GM18517 (cell line): ENCODE data around the gene ENTPD3.

Source experiments
- ATAC-seq: cut with Tn5 transposase; IDR thresholded peaks from one replicate; pipeline ENCODE4 v1.9.1; 2021; ENCODE audit warnings: mild to moderate bottlenecking, moderate library complexity; ENCODE audit not compliant: unreplicated experiment

ENTPD3 gene

GRCh38 chr3:40404591-40405198 lies 17.7 kb downstream of the ENTPD3 start:
- no peak for ATAC-seq

GRCh38 chr3:40407007-40407406 lies 20.0 kb downstream of the ENTPD3 start:
- ATAC-seq = no peak

- ATAC-seq = no peak
These were observed 20.6 kb downstream of the ENTPD3 start for GRCh38 chr3:40407611-40408010.

GRCh38 chr3:40414270-40414669 lies 27.3 kb downstream of the ENTPD3 start:
- ATAC-seq = no peak

- no peak for ATAC-seq
These were observed 31.0 kb downstream of the ENTPD3 start for GRCh38 chr3:40417845-40418543.

- ATAC-seq = no peak
These were observed 35.9 kb downstream of the ENTPD3 start for GRCh38 chr3:40422861-40423260.

GRCh38 chr3:40427045-40427669 lies 40.2 kb downstream of the ENTPD3 start:
- ATAC-seq = no peak

GRCh38 chr3:40432793-40433192 lies 45.8 kb downstream of the ENTPD3 start:
- no peak for ATAC-seq

- ATAC-seq = no peak
These were observed 50.9 kb downstream of the ENTPD3 start for GRCh38 chr3:40437889-40438288.

GRCh38 chr3:40445062-40445461 lies 58.1 kb downstream of the ENTPD3 start:
- ATAC-seq = no peak

GRCh38 chr3:40445880-40446279 lies 58.9 kb downstream of the ENTPD3 start:
- no peak for ATAC-seq

GRCh38 chr3:40450438-40450837 lies 63.5 kb downstream of the ENTPD3 start:
- no peak for ATAC-seq

GRCh38 chr3:40451551-40451950 lies 64.6 kb downstream of the ENTPD3 start:
- no peak for ATAC-seq

- no peak for ATAC-seq
These were observed 65.1 kb downstream of the ENTPD3 start for GRCh38 chr3:40452057-40452456.

- no peak for ATAC-seq
These were observed 65.5 kb downstream of the ENTPD3 start for GRCh38 chr3:40452562-40452875.

GRCh38 chr3:40452876-40453730 lies 66.1 kb downstream of the ENTPD3 start:
- ATAC-seq = peak; percentile 95

- ATAC-seq = no peak
These were observed 66.9 kb downstream of the ENTPD3 start for GRCh38 chr3:40453933-40454332.

GRCh38 chr3:40455328-40455727 lies 68.3 kb downstream of the ENTPD3 start:
- no peak for ATAC-seq

- ATAC-seq = no peak
These were observed 69.4 kb downstream of the ENTPD3 start for GRCh38 chr3:40456279-40456939.

- ATAC-seq = peak; percentile 61
These were observed 70.2 kb downstream of the ENTPD3 start, which contains the start of gene RPL14 for GRCh38 chr3:40456940-40457823. Gene RPL14 (plus strand): TSS chr3:40457339. CDS start chr3:40457472, 133 bp downstream.
